Subcutaneous adipose tissue (tissue), 4 donors: ENCODE measurements around the gene ELK3. TPM values are rescaled to one million over a fixed set of nuclear protein-coding genes. Genes with fewer than 3 reads are reported as not detected.

Experiments
- total RNA-seq, 4 donors: library from RNA; depleted of rRNA; stranded (reverse); fragments of >200 nt; gene quantifications; one replicate each; pipeline ENCODE4 v1.1.0, GENCODE V29; 2016
- TF ChIP-seq, protein P1 (sequence below): fragments of 450-650 bp; IDR thresholded peaks from one replicate; pipeline ENCODE4 v1.5.1; 2016; ENCODE audit warnings: low read depth, mild to moderate bottlenecking, control low read depth, antibody characterized with exemption, moderate library complexity

The ELK3 gene
- total RNA-seq, 4 donors from 2014 or later: 15.9 to 37.3 (median 24.9) TPM

DNA sequence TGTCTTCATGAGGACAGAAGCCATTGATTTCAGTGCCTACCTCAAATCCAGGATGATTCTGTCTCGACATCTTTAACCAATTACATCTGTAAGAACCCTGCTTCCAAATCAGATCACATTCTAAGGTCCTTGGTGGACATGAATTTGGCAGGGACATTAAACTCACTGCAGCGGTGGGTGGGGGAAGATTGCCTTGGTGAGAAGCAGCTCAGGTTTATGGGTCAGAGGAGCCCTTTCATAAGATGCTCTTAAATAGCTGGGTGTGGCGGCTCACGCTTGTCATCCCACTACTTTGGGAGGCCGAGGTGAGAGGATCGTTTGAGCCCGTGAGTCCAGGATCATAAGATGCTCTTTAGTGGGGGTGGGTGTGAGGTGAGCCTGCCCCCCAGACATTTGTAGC, 42.9 kb downstream of the ELK3 start:
- TF ChIP-seq, protein P1, sequence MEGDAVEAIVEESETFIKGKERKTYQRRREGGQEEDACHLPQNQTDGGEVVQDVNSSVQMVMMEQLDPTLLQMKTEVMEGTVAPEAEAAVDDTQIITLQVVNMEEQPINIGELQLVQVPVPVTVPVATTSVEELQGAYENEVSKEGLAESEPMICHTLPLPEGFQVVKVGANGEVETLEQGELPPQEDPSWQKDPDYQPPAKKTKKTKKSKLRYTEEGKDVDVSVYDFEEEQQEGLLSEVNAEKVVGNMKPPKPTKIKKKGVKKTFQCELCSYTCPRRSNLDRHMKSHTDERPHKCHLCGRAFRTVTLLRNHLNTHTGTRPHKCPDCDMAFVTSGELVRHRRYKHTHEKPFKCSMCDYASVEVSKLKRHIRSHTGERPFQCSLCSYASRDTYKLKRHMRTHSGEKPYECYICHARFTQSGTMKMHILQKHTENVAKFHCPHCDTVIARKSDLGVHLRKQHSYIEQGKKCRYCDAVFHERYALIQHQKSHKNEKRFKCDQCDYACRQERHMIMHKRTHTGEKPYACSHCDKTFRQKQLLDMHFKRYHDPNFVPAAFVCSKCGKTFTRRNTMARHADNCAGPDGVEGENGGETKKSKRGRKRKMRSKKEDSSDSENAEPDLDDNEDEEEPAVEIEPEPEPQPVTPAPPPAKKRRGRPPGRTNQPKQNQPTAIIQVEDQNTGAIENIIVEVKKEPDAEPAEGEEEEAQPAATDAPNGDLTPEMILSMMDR: no peak

DNA sequence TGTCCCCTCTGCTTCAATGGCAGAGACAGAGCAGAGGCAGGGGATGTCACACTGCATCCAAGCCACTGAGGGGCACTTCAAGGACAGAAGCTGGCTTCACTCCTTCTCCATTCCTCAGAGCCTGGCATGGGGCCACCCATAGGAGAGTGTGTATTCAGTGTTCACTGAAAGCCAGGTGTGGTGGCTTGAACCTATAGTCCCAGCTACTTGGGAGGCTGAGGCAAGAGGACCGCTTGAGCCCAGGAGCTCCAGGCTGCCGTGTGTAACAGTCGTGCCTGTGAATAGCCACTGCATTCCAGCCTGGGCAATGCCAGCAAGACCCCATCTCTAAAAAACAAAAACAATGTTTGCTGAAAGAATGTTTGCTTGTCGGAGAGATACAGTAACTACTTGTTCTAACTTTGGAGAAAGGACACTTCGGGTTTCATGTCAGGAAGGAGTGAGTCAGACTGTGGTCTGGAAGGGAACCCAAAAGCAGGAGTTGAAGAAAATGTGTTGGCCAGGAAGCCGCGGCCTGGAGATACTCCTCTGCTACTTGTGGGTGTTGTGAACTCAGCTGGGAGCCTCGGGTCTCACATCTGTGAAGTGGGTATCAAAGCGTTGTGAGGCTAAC, 43.4 kb downstream of the ELK3 start:
- TF ChIP-seq, protein P1: no peak

DNA sequence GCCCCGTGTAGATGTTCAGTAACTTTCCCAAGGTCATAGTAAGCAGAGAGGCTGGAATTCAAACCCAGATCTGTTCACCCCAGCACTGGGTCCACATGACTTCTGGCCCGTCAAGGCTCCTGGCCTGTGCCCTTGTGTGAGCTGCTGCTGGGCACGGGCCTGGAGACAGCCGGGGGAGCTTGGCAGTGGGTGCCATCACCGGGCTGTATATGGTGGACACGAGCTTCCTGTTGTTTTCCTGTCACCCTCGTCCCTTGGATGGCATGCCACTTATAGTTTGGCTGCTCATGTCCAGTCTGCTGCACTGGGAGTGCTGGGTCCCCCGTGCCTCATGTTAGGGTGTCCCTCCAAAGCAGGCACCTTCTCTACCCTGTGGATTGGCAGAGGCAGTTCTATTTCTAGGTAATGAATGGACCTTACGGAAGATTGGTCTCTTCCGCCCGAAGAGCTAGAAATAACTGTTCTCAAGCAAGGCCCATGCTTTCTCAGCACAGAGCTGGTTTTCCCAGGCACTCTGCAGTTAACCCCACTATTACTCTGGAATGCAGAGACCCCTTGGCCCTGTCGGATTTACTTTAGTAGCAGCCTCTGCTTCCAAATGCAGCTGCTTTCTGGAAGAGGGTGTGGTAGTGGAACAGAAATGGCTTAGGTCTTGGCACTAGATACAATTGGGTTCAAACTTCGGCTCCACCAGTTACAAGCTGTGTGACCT, 44.3 kb downstream of the ELK3 start:
- TF ChIP-seq, protein P1: no peak

DNA sequence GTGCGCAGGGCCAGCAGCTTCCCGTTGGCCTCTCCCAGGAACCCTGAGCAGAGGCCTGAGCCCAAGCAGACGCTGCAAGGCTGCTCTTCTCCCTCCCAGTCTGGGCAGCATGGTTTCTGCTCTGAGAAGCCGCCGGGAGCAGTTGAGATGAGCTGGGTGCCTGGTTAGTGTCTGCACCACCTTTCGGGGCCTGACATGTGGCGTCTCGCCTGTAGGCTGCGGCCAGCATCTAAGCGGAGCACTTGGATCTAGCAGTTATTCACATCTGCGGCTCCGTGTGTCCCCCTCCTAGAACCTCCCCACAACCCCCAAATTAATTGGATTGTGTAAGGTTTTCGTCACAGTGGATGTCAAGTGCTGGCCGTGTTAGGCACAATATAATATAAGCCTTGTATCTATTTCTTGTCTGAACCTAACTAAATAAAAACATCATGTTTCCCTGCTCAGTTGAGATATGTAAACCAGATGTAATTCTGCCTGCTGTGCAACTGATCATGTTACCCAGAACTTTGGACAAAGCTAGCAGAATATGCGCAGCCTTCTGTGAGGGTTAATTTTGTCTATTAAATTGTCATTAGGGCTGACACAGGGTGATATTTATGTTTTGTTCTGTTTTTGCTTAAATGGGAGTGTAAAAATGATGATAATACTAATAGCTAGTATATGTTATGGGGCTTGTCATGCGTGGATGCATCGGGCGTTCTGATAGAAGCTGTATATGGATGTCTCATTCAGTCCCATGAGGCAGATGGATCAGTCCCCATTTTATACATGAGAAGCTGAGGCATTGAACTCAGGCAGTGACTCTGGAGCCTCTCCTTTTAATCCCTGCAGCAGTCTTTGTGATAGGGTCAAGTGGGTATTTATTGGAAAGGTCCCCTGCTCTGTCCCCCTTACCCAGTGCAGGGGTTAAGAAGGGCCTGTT, 45.8 kb downstream of the ELK3 start:
- TF ChIP-seq, protein P1: no peak

DNA sequence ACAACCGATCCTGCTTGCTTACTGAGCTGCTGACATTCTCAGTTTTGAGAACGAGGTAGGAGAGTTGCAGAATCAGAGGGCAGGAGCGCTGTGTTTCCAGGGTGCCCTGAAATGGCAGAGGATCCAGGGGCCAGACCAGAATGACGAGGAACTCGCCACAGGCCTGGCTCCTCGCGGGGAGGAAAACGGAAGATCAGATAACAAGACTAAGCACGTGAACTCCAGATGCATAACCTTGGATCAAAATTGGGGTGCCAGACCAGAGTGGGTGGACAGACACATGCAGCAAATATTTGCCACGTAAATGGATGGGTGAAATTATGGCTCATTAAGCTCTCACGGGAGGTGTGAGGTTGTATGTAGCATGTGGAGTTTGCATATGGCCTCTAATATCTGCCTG, 46.5 kb downstream of the ELK3 start:
- TF ChIP-seq, protein P1: no peak

DNA sequence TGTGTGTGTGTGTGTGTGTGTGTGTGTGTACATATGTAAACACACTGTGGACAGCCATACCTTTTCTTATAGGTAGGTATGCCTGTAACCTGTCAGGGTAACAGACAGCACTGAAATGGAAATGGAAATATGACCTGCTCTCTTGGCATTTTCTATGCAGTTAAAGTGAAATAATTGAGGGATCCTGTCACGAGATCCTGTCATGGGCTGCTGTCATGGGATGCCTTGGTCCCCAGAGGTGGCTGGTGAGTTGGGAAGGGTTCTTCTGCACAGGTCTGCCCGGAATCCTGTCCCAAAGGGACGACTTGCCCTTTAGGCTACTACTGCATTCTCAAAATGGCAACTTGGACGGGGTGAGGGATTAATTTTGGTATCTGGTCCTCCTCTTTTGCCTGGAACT, 47.3 kb downstream of the ELK3 start:
- TF ChIP-seq, protein P1: no peak

DNA sequence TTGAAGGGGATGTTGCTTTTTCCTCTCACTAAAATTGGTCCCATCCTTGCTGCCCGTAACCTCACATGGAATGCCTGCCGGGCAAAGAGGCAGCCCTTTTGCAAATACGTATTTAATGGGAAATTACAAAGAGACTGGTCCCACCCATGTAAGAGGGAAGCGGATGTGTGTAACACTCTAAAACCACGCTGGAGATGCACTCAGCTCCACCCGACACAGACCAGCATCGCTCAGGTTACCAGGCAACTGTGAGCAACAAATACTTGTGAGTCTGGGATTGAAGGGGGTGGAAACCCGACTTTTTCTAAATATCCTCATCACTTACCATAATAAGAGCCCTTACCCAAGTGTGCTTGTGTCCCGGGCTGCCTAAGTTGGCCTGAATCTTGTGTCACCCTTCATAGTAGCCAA, 47.7 kb downstream of the ELK3 start:
- TF ChIP-seq, protein P1: no peak
